ENCODE measurements around the gene LPCAT2. TPM values are rescaled to one million over a fixed set of nuclear protein-coding genes. Genes with fewer than 3 reads are reported as not detected.

The LPCAT2 gene
- polyA plus RNA-seq, 1 donor from 2014 or later, result 0.59 TPM

- Histone ChIP-seq H3K4me3 (ENCODE audit: low read length) (no peak overlapping the region), H3K79me2 (replicated peaks; ENCODE audit: insufficient read depth, low read length) (no peaks in the 10 kb centered on the region), H3K27me3 (ENCODE audit: insufficient read depth, low read depth, low read length) (no peaks in the 10 kb centered on the region), H3F3A (ENCODE audit: insufficient read depth, low read length, poor library complexity, severe bottlenecking) (no peaks in the 10 kb centered on the region), H3K9me2 (ENCODE audit: insufficient read depth, low read length) (no peaks in the 10 kb centered on the region), H3K9ac (ENCODE audit: low read length) (no peak overlapping the region), H4K20me1 (ENCODE audit: insufficient read depth) (no peaks in the 10 kb centered on the region), H2AFZ (ENCODE audit: low read depth, low read length) (no peak overlapping the region), H3K27ac (ENCODE audit: low read length) (no peak overlapping the region), H3K4me2 (ENCODE audit: low read length) (no peak overlapping the region), H3K9me3 (ENCODE audit: low read length) (no peaks in the 10 kb centered on the region), H3K36me3 (ENCODE audit: insufficient read depth, low read length) (no peaks in the 10 kb centered on the region)
- TF ChIP-seq REST (IDR thresholded peaks at IDR 0.05; ENCODE audit: borderline replicate concordance), result no peak
- no peak for TF ChIP-seq TAF1 (IDR thresholded peaks at IDR 0.05; ENCODE audit: low read depth)
- no peak for TF ChIP-seq RAD21 (conservative IDR thresholded peaks at IDR 0.05)
- TF ChIP-seq, protein P1, sequence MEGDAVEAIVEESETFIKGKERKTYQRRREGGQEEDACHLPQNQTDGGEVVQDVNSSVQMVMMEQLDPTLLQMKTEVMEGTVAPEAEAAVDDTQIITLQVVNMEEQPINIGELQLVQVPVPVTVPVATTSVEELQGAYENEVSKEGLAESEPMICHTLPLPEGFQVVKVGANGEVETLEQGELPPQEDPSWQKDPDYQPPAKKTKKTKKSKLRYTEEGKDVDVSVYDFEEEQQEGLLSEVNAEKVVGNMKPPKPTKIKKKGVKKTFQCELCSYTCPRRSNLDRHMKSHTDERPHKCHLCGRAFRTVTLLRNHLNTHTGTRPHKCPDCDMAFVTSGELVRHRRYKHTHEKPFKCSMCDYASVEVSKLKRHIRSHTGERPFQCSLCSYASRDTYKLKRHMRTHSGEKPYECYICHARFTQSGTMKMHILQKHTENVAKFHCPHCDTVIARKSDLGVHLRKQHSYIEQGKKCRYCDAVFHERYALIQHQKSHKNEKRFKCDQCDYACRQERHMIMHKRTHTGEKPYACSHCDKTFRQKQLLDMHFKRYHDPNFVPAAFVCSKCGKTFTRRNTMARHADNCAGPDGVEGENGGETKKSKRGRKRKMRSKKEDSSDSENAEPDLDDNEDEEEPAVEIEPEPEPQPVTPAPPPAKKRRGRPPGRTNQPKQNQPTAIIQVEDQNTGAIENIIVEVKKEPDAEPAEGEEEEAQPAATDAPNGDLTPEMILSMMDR (IDR thresholded peaks at IDR 0.05; ENCODE audit: poor library complexity, severe bottlenecking), result no peak
These were observed 54.1 kb downstream of the LPCAT2 start for GRCh38 chr16:55562936-55563335.

DNA sequence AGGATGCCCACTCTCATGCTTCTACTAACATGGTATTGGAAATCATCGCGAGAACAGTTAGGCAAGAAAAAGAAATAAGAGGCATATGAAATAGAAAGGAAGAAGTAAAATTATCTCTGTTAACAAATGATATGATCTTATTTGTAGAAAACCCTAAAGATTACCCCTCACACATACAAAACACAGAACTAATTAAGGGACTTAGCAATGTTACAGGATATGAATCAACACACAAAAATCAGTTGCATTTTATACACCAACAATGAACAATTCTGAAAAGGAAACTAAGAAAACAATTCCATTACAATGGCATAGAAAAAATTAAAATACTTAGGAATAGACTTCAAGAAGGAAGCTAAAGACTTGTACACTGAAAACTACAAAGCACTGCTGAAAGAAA lies 54.9 kb downstream of the LPCAT2 start:
- no peaks in the 10 kb centered on the region for H3K79me2 ChIP-seq (replicated peaks; ENCODE audit: insufficient read depth, low read length)
- no peaks in the 10 kb centered on the region for H3F3A ChIP-seq (ENCODE audit: insufficient read depth, low read length, poor library complexity, severe bottlenecking)
- no peak for TF ChIP-seq MXI1 (conservative IDR thresholded peaks at IDR 0.05; ENCODE audit: poor library complexity, severe bottlenecking)
- TF ChIP-seq TAF1 (IDR thresholded peaks at IDR 0.05; ENCODE audit: low read depth), result no peak
- no peak for TF ChIP-seq POLR2AphosphoS5 (IDR thresholded peaks at IDR 0.05)
- TF ChIP-seq RAD21 (conservative IDR thresholded peaks at IDR 0.05), result no peak
- no peak for TF ChIP-seq REST (IDR thresholded peaks at IDR 0.05; ENCODE audit: borderline replicate concordance)
- no peak for TF ChIP-seq EP300 (conservative IDR thresholded peaks at IDR 0.05; ENCODE audit: poor library complexity, severe bottlenecking)
- no peak for TF ChIP-seq EZH2 (IDR thresholded peaks at IDR 0.05; ENCODE audit: borderline replicate concordance, insufficient read depth, low read length, poor library complexity, severe bottlenecking)
- TF ChIP-seq, protein P1 (IDR thresholded peaks at IDR 0.05; ENCODE audit: poor library complexity, severe bottlenecking), result no peak
- TF ChIP-seq SMC3 (conservative IDR thresholded peaks at IDR 0.05; ENCODE audit: poor library complexity), result no peak
- H3K9ac ChIP-seq (ENCODE audit: low read length), result no peak overlapping the region
- no peaks in the 10 kb centered on the region for H3K9me2 ChIP-seq (ENCODE audit: insufficient read depth, low read length)
- no peaks in the 10 kb centered on the region for H4K20me1 ChIP-seq (ENCODE audit: insufficient read depth)
- no peak overlapping the region for H2AFZ ChIP-seq (ENCODE audit: low read depth, low read length)
- no peak overlapping the region for H3K4me2 ChIP-seq (ENCODE audit: low read length)
- H3K36me3 ChIP-seq (ENCODE audit: insufficient read depth, low read length), result no peaks in the 10 kb centered on the region
- H3K27me3 ChIP-seq (ENCODE audit: insufficient read depth, low read depth, low read length), result no peaks in the 10 kb centered on the region
- H3K27ac ChIP-seq (ENCODE audit: low read length), result no peak overlapping the region
- no peak overlapping the region for H3K4me3 ChIP-seq (ENCODE audit: low read length)
- no peaks in the 10 kb centered on the region for H3K9me3 ChIP-seq (ENCODE audit: low read length)

Data from neural cell (in vitro differentiated cells).